LNCaP clone FGC (cell line): ENCODE data around the gene RAD23A.
"Not testable (repeated sequence)": the region's sequence is repeated elsewhere in the genome, so short reads cannot be mapped to it uniquely, and the experiment has no call there.

Experiments used
- DNase-seq: peaks from one replicate; pipeline ENCODE4 v3.0.0-alpha.2; 2011; ENCODE audit warnings: low read depth
- H3K4me3 ChIP-seq: 2 replicates; pipeline ENCODE4 v1.5.1; 2011; ENCODE audit warnings: mild to moderate bottlenecking, low read depth, low read length, control low read depth
- CTCF ChIP-seq: IDR thresholded peaks from 2 replicates; pipeline ENCODE4 v1.5.1; 2012; ENCODE audit warnings: mild to moderate bottlenecking; ENCODE audit not compliant: control insufficient read depth, insufficient read depth; ENCODE audit errors: extremely low read depth

Gene RAD23A

GRCh38 chr19:12946731-12947496 is 1.3 kb downstream of the RAD23A start:
- TF ChIP-seq CTCF, result no peak

GRCh38 chr19:12947702-12948611 is 2.3 kb downstream of the RAD23A start:
- no peak overlapping the region; the same call in 1 of the 2 replicates for H3K4me3 ChIP-seq
- no peak for DNase-seq
- TF ChIP-seq CTCF, result no peak

More at GRCh38 chr19:12946731-12947496, 1.3 kb downstream of the RAD23A start:
- no peak for DNase-seq
- H3K4me3 ChIP-seq, result peak overlapping the region; percentile 66

GRCh38 chr19:12948612-12949362 is 3.1 kb downstream of the RAD23A start:
- H3K4me3 ChIP-seq, result no peak overlapping the region
- DNase-seq, result no peak
- TF ChIP-seq CTCF, result no peak

- no peak for DNase-seq
- no peak overlapping the region for H3K4me3 ChIP-seq
- TF ChIP-seq CTCF, result no peak
Measured at GRCh38 chr19:12949363-12950283, 4.0 kb downstream of the RAD23A start.

- not testable (repeated sequence) for DNase-seq
Measured at GRCh38 chr19:12952050-12952449, 6.4 kb downstream of the RAD23A start.

GRCh38 chr19:12952488-12953137 is 7.0 kb downstream of the RAD23A start:
- no peak for TF ChIP-seq CTCF
- no peak for DNase-seq
- no peak overlapping the region for H3K4me3 ChIP-seq

More at GRCh38 chr19:12952050-12952449, 6.4 kb downstream of the RAD23A start:
- not testable (repeated sequence) for H3K4me3 ChIP-seq
